Right renal cortex interstitium (tissue), 3 donors: ENCODE results near the gene MICA. TPM values are rescaled to one million over a fixed set of nuclear protein-coding genes. Genes with fewer than 3 reads are reported as not detected.
A peak's percentile ranks its signal among the peaks of the same experiment; 100 is the strongest.
"Not testable (repeated sequence)": the region's sequence is repeated elsewhere in the genome, so short reads cannot be mapped to it uniquely, and the experiment has no call there.

Experiments
- DNase-seq, 3 donors: peaks; one replicate each; pipeline ENCODE4 v3.0.0-alpha.2; 2013; ENCODE audit warnings: low read depth in 3 of 3, low spot score in 2 of 3
- polyA plus RNA-seq, 3 donors: library from polyadenylated mRNA; unstranded; fragments of 120-200 nt; gene quantifications; one replicate each; pipeline ENCODE4 v1.2.1, GENCODE V29; 2013; ENCODE audit not compliant: insufficient read length in 3 of 3

Gene MICA
- polyA plus RNA-seq, 3 donors: 3.4 to 10.5 (median 6.9) TPM

DNA sequence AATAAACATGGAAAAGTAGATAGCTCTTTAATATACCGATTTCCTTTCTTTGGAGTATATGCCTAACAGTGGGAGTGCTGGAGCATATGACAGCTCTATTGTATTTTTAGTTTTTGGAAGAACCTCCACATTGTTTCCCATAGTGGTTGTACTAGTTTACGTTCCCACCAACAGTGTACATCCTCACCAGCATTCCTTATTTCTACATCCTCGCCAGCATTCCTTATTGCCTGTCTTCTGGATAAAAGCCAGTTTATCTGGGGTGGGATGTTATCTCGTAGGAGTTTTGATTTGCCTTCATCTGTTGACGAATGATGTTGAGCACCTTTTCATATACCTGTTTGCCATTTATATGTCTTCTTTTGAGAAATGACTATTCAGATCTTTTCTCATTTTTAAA lies 2.6 kb downstream of the MICA start:
- DNase-seq: no peak

DNA sequence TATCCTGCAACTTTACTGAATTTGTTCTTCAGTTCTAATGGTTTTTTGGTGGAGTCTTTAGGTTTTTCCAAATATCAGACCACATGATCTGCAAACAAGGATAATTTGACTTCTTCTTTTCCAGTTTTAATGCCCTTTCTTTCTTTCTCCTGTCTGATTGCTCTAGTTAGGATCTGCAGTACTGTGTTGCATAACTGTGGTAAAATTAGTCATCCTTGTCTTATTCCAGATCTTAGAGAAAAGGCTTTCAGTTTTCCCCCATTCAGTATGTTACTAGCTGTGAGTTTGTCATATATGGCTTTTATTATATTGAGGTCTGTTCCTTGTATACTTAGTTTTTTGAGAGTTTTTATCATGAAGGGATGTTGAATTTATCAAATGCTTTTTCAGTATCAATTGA lies 4.3 kb downstream of the MICA start:
- no peak for DNase-seq

DNA sequence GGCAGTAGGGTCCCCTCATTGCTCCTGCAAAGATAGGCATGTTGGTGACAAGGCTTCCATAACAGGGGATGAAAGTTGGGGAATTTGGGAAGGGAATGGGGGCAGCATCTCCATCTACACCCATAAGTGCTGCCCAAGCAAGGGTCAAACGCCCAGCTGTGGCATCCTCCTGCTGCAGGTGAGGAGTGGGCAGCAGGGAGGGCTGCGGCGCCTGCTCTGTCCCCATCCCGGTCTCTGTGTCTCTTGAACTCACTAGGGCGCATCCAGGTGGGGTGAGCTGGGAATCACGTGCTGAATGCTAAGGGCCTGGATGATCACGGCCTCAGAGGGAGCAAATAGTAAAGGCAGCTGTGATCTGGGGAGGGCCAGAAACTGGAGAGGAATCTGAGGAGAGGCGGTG lies 9.1 kb downstream of the MICA start:
- DNase-seq: no peak

DNA sequence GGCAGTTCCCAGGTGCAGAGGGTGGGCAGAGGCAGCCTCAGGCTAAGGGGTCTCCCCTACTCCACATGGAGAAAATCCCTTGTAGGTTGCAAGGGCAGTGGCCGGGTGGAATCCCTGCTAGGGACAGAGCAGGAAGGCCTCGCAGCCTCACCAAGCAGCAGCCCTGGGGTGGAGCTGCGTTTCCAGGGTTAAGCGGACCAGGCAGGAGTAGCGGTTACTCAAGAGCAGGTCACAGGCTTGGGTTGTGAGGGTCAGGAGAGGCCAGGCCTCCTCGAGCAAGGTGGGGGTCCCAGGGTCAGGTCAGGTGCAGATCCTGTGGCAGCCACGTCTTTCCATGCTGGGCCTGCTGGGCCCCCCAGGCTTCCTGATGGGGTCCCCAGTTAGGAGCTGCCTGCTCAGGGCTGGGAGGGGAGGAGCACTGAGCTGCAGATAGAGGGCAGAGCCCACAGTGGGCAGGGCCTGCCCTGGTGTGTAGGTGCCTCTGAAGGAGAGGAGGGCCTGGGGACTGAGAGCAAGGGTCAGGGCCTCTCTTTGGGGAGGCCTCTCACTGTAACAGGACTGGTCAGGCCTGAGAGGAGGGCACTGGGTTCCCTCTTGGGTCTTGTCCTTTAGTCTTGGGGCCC lies 10.9 kb downstream of the MICA start:
- not testable (repeated sequence) for DNase-seq

DNA sequence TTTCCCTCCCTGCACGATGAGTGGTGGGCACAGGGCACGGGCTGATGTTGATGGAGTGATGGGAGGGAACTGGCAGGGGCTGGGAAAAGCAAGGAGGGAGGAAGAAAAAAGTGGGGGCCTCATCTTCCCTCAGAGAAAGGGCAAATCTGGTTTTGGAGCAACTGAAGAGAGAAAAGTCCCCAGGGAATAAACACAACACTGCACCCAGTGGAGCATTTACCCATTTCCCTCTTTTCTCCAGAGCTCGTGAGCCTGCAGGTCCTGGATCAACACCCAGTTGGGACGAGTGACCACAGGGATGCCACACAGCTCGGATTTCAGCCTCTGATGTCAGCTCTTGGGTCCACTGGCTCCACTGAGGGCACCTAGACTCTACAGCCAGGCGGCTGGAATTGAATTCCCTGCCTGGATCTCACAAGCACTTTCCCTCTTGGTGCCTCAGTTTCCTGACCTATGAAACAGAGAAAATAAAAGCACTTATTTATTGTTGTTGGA lies 11.4 kb downstream of the MICA start:
- no peak for DNase-seq

DNA sequence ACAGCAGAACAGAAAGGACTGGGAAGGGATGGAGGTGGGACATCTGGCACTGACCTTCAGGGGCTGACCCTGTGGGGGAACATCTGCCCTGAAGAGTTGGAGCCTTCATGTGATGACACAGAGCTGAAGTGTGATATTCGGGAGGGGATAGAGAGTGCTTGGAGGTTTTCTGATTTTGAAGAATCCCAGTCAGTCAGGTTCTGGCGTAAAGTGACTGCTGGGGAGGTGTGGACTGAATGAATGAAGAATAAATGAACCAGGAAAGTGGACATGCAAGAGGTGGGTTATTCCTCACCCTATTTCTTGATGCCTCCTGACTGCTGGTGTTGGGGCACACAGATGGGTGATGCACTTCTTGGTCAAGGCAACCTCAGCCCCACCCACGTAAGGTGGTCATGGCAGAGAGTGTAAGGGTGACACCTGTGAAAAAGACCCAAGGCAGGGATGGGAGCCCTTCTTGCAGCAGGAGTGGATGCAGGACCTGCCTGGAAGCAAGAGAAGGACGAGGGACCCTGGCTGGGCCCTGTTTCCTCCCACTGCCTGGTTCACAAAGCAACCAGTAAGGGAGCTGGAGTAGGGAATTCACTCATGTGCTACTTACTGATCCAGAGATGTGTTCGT lies 13.1 kb downstream of the MICA start:
- no peak for DNase-seq

DNA sequence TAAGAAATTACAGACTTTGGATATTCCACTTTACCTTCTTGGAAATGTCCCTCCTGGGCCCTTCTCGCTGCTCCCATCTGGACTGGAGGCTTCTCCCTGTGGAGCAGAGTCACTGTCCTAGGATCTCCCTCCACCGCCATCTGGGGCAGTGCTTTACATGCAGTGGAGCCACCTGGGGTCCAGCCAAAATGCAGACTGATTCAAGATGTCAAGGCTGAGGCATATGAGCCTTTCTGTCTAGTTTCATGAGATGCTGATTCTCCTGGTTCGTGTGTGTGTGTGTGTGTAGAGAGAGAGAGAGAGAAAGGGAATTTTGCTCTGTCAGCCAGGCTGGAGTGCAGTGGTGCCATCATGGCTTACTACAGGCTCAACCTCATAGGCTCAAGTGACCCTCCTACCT lies 14.9 kb downstream of the MICA start:
- DNase-seq: no peak

DNA sequence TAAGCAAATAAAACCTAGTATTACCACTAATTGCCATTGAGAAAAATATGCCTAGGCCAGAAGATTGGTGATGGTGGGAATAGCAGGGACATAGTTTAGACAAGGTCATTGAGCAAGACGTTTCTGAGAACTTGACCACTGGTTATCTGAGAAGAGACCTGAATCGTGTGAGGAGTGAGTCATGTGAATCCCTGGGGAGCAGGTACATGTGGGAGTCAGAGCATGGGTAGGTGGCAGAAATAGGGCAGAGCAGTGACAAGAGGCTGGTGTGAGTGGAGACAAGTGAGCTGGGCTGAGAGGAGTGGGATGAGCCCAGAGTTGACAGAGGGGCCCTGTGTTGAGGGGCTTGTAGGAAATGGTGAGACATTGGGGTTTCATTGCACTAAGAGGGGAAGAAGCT lies 16.4 kb downstream of the MICA start:
- DNase-seq: no peak

DNA sequence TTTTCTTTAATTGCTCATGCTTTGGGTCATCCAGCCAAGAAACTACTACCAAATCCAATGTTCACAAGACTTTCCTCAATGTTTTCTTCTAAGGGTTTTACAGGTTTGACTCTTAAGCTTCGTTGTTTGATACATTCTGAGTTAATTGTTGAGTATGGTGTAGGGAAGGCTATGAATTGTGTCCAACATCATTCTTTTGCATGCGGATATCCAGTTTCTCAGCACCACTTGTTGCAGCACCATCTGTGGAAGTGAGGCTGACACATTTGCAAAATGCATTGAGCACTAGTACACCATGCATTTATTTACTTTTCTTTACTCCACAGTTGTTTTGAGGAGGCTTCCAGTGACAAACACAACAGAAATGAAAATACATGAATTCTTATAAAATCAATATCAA lies 17.2 kb downstream of the MICA start:
- DNase-seq: no peak

DNA sequence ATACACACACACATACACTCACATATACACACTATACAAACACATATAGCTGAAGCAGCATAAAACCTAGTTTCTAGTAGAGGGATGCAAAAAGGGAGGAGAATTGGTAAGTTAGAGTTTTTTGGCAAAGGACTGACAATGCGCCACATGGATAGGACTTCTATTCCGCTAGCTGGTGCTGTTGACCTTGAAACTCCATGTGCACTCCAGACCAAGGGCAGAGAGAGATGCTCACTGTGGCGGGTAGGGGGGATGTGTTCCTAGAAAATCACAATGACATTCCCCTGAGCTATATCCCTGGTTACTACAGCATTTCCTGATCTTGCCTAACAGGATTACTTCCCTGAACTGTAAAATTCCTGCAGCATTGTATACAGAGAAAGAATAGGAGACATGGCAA lies 19.2 kb downstream of the MICA start:
- DNase-seq: no peak

DNA sequence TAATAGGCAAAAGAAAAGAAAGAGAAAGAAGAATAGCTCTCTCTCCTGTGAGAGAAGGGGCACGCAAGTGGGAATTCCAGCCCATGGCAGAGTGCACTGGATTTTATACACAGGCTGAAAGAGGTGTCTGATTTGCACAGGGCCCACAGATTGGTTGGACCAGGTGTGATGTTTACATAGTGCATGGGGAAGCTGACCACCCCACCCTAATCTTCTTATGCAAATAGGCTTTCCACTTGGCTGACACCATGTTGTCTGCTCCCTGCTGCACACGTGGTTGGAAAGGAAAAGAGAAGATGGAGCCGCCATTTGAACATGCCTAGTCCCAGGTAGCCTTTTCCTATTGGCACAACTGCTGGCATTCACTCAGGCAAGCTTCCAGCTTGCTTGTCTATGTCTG lies 20.2 kb downstream of the MICA start:
- no peak for DNase-seq

DNA sequence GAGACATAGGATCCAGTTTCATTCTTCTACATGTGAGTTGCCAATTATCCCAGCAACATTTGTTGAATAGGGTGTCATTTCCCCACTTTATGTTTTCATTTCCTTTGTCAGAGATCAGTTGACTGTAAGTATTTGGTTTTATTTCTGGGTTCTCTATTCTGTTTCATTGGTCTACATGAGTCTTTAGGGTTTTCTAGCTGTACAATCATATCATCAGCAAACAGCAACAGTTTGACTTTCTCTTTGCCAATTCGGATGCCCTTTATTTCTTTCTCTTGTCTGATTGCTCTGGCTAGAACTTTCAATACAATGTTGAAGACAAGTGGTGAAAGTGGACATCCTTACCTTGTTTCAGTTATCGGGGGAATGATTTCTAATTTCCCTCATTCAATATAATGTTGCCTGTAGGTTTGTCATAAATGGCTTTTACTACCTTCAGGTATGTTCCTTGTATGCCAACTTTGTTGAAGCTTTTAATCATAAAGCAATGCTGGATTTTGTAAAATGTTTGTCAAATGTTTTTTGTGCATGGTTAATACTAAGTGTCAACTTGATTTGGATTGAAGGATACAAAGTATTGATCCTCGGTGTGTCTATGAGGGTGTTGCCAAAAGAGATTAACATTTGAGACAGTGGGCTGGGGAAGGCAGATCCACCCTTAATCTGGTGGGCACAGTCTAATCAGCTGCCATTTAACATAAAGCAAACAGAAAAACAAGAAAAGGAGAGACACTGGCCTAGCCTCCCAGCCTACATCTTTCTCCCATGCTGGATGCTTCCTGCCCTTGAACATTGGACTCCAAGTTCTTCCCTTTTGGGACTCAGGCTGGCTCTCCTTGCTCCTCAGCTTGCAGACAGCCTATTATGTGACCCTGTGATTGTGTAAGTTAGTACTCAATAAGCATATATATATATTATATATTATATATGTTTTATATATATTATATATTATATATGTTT lies 23.3 kb downstream of the MICA start:
- DNase-seq: no peak

DNA sequence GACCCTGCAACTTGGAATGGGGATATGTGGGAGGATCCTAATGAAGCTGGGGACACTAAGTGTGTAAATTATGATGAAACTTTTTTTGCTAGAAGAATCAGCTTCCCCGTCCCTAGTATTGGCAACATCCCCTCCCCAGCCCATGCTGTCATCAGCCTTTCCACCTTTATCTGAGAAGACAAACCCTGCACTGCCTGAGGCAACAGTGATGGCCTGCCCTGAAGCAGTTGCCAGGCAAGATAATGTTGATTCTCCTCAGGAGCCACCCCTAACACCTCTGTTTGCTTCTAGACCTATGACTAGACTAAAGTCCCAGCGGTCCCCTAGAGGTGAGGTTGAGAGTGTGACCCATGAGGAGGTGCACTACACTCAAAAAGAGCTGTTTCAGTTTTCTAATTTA lies 27.1 kb downstream of the MICA start:
- no peak for DNase-seq

DNA sequence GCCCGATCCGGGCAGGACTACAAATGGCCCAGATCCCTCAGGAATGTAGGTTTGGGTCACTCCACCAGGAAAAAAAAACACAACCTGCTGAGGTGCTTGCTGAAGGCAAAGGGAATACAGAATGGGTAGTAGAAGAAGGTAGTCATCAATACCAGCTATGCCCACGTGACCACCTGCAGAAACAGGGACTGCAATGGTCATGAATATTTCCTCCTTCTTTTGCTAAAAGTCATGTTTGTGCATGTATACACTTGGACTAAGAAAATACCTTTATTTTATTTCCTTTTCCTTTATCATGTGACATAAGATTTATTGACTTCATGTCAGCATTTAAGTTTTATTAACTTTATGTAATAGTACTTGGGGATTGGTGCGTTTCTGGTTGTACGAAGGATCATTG lies 31.7 kb downstream of the MICA start:
- DNase-seq: not testable (repeated sequence)

DNA sequence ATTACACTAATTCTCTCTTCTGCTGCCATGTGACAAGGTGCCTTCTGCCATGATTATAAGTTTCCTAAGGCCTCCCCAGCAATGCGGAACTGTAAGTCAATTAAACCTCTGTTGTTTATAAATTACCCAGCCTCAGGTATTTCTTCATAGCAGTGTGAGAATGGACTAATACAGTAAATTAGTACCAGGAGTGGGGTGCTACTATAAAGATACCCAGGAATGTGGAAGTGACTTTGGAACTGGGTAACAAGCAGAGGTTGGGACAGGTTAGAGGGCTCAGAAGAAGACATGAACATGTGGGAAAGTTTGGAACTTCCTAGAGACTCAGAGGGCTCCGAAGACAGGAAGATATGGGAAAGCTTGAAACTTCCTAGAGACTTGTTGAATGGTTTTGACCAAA lies 34.8 kb downstream of the MICA start:
- no peak for DNase-seq

DNA sequence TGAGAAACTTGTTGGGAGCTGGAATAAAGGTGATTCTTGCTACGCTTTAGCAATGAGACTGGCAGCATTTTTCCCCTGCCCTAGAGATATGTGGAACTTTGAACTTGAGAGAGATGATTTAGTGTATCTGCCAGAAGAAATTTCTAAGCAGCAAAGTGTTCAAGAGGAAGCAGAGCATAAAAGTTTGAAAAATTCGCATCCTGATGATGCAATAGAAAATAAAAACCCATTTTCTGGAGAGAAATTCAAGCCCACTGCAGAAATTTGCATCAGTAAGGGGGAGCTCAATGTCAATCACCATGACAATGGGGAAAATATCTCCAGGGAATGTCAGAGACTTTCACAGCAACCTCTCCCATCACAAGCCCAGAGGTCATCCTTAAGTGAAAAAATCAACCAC lies 35.3 kb downstream of the MICA start:
- no peak for DNase-seq

DNA sequence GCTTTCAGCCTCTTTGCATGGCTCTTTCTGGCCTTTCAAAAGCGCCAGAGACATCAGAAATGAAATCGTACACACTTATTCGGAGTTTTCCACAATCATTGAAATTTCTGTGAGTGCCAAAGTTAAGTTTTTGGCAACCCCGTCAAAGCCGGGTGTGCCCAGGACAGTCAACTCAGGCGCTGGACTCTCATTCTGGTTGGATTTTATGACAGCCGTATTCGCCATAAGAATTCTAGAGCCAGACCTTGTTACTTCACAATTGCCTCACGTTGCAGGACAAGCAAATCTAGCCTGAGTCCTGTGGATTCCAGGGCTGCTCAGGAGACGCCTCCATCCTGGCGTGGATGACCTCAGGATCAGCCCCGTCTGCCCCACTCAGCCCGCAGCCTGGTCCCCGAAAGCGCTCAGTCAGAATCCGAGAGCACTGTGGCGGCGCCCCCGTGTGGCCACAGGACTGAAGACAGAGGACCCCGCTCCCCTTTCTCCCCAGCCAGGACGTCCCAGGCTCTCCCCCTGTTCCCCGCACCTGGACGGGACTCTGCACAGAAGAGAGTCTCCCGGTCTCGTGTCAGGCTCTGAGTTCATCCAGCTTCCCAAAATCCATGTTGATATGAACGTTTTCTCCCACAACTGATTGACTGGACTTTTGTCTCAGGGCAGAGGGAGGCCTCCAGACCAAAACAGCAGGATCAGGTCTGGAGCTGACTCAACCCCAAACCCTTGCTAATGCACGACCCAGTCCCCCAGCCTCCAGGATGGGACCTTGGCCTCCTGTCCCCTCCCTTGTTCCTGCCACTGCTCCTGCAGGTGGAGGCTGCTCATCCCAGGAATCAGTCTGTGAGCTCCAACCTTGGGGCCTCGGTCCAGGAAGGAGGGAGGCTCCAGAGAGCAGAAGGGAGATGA lies 38.2 kb downstream of the MICA start:
- peak in 2 of 3 donors; percentile 27 to 29 for DNase-seq

DNA sequence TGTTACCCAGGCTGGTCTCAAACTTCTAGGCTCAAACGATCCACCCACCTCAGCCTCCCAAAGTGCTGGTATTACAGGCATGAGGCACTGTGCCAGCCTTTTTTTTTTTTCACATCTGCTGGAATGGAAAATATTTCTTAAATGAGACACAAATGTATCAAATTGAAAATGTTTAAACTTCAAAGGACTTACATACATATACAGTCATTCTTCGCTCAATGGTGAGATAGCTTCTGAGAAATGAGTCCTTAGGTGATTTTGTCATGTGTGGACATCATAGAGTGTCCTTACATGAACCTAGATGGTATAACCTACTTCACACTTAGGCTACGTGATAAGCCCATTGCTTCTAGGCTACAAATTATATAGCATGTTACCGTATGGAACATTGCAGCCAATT lies 43.1 kb downstream of the MICA start:
- DNase-seq: no peak

DNA sequence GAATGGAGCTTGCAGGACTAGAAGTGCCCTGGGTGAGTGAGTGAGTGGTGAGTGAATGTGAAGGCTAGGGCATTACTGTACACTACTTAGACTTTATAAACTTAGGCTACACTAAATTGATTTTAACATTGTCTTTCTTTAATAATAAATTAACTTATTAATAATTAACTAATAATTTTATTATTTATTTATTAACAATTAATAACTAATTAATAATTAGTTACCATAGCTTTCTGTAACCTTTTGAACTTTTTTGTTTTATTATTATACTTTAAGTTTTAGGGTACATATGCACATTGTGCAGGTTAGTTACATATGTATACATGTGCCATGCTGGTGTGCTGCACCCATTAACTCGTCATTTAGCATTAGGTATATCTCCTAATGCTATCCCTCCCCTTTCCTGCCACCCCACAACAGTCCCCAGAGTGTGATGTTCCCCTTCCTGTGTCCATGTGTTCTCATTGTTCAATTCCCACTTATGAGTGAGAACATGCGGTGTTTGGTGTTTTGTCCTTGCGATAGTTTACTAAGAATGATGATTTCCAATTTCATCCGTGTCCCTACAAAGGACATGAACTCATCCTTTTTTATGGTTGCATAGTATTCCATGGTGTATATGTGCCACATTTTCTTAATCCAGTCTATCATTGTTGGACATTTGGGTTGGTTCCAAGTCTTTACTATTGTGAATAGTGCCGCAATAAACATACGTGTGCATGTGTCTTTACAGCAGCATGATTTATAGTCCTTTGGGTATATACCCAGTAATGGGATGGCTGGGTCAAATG lies 43.8 kb downstream of the MICA start:
- not testable (repeated sequence) for DNase-seq

DNA sequence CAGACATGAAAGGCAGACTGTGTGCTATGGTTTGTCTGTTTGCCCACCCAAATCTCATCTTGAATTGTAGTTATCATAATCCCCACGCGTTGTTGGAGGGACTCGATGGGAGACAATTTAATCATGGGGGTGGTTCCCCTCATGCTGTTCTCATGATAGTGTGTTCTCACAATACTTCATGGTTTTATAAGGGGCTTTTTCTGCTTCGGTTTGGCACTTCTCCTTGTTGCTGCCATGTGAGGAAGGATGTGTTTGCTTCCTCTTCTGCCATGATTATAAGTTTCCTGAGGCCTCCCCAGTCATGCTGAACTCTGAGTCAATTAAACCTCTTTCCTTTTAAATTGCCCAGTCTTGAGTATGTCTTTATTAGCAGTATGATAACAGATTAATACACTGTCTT lies 47.4 kb downstream of the MICA start:
- no peak for DNase-seq
